NCI-H187 (cell line): ENCODE data around the gene MAPKAPK3.

Experiments
- DNase-seq, 2 experiments: peaks; one replicate each; lab custom pipeline; 2025; lab: John Stamatoyannopoulos, UW

Gene MAPKAPK3

GRCh38 chr3:50609071-50609762 lies 7.7 kb upstream of the MAPKAPK3 start:
- DNase-seq = no peak

DNA sequence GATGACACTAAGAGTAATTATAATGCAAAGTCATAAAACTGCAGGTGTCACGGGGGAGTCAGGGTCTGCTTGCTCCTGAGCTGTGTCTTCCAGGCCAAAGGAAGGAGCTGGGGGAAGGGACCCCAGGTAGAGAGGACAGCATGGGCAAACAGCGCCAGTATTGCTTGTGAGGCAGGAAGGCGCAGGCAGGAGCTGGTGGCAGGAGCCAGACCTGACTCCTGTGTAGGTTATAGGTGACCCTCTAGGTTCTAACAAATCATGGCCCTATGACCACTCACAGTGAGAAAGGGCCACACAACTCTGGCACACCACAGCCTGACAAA lies 7.2 kb upstream of the MAPKAPK3 start:
- no peak for DNase-seq

- DNase-seq = no peak
Measured at GRCh38 chr3:50610181-50610971, 6.6 kb upstream of the MAPKAPK3 start.

GRCh38 chr3:50610992-50611463 lies 5.9 kb upstream of the MAPKAPK3 start:
- DNase-seq = no peak

- peak; percentile 56 to 63 for DNase-seq
Measured at GRCh38 chr3:50611464-50612233, 5.3 kb upstream of the MAPKAPK3 start, which contains the start of gene CISH. CISH (minus strand) TSS chr3:50611774; CDS start chr3:50611650, 124 bp downstream.

GRCh38 chr3:50612234-50612882 lies 4.6 kb upstream of the MAPKAPK3 start:
- no peak for DNase-seq

DNA sequence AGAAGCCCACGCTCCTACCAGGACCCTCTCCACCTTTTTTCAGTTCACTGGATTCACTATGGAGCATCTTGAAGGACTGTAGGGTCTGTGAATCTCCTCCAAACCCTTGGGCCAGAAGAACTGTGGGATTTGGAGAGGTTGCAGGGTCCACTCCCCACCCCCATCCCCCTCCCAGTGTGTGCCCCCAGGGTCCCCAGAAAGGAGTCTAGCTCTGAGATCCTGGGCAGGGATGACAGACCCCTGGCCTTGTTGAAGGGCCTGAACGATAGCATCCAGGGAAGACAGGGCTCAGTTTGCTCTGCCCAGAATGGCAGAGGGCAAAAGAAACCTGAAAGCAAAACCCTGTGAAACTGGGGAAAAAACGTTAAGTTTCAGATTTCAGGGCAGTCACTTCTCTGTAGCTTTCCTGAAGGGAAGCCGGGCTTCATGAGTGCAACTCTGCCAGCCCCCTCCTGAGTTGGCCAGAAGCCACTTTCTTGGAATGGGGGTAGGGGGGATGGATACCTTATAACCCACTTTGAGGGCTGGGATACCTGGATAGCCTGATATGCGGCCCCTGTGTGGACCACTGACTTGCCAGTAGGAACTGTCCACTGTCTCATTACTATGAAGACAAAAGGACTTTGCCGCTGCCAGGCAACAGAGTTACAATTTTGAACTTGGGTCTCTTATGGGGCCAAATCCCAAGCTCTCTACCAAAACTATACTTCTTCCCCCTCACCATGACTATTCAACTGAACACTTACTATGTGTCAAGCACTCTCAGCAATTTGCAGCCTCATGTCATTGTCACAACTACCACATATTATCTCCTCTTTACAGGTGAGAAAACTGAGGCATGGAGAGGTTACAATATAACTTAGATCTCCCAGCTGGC lies 3.7 kb upstream of the MAPKAPK3 start:
- DNase-seq = no peak

DNA sequence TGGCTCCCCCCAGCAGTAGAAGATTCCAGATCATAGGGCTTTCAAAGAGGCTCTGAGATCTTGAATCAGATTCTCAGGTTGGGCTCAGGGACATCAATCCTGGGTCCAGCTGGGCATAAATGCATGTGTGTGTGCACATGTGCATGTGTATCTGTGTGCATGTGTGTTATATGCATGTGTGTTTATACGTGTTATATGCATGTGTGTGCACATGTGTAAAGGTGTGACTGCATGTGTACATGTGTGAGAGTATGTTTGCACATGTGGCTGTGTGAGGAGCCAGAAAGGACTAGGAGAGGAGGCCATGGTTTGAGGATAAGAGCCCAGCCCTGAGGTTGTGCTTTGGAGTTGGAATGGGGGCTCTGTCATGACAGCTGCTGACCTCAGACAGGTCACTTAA lies 1.8 kb upstream of the MAPKAPK3 start:
- DNase-seq = no peak

DNA sequence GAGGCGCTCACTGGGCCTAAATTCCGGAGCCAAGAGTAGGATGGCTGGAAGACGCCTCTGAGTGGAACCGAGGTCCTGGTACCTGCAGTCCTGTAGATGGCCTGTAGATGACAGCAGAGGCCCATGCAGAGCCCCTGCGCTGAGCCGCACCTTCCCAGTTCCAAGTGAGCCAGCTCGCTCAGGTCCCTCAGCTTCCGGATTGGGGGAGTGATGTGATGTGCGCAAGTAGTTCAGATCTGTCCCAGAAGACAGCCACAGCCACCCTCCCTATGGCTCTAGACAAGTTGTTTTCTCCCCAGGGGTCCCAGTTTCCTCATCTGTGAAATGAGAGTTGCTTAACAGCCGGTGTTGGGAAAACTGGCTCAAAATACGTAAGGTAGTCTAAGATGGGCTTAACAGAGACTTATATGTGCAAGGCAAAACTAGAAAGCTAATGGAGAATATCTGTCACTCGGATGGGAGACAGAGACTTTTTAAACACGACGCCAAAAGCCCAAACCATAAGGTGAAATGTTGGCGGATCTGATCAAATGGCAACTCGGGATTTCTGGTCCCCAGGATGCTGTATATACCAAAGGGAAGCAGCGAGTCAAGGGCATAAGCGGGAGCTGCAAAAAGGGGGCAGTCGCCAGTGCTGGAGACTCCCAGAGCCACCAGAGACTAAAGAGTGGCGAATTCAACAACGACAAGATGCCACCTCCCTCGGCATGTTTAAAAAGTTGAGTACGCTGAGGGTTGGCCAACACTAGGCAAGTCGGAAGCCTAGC lies 765 bp upstream of the MAPKAPK3 start:
- peak; percentile 31 to 51 for DNase-seq

DNA sequence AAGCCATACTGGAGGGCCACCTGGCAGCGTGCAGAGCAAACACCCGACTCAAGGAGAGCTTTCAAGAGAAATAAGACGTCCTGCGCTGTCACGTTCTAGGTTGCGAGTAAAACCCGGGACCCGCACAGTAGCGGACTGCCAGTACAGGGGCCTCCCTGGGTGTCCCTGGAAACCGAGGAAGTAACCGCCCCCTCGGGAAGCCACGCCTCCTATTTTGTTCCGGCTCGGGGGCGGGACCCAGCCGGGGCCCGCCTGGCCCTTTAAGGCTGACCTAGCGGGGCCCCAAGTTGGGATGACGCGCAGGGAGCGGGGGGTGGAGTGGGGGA lies 218 bp upstream of the MAPKAPK3 start:
- DNase-seq = peak; percentile 27 to 53

GRCh38 chr3:50617911-50618481 lies 1.0 kb downstream of the MAPKAPK3 start:
- DNase-seq = no peak

DNA sequence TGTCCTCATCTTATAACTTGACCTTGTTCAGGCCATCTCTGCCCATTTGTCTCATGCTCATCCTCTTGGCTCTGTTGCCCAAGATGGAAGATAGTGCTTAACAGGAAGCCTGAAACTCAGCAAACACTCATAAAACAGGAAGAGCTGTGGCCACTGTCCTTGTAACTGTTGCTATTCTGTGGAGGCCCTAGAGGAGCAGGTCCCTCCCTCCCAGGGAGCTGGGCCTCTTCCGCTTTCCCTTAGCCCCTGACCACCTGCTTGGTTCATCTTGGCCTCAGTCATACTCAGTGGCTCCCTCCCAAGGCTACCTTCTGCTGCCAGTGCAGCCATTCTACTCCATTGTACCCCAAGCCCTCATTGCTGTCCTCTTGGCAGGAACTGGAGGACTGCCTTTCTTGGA lies 3.5 kb downstream of the MAPKAPK3 start:
- DNase-seq = no peak

- DNase-seq = no peak
Measured at GRCh38 chr3:50620820-50621219, 3.9 kb downstream of the MAPKAPK3 start.

- DNase-seq = no peak
Measured at GRCh38 chr3:50622881-50623280, 5.9 kb downstream of the MAPKAPK3 start.

DNA sequence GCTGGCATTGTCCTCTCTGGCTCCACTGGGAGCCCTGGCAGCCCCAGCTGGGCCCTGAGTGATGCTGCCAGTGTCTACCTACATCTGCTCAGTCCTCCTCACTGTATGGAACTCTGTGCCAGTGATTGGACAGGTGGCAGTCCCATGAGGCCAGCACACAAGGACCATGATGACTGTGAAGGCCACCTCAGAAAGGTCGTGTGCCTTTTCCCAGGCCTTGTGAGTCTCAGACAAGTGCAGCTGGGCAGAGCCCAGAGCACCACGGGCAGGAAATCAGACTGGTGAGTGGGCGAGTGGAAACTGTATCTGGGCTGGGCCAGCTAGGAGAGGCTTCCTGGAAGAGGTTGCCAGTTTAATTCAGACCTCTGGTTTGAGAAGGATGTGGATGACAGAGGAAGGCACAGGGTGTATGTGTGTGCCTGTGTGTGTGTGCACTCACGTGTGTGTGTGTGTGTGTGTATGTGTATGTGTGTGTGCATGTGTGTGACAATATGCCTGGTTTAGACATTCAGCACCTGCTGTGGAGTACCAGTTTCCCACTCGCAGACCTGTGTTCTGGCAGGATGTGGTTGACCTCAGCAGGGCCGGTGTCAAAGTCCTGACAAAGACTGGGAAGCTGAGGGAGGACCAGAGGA lies 7.0 kb downstream of the MAPKAPK3 start:
- DNase-seq = no peak

GRCh38 chr3:50624634-50625033 lies 7.7 kb downstream of the MAPKAPK3 start:
- no peak for DNase-seq

DNA sequence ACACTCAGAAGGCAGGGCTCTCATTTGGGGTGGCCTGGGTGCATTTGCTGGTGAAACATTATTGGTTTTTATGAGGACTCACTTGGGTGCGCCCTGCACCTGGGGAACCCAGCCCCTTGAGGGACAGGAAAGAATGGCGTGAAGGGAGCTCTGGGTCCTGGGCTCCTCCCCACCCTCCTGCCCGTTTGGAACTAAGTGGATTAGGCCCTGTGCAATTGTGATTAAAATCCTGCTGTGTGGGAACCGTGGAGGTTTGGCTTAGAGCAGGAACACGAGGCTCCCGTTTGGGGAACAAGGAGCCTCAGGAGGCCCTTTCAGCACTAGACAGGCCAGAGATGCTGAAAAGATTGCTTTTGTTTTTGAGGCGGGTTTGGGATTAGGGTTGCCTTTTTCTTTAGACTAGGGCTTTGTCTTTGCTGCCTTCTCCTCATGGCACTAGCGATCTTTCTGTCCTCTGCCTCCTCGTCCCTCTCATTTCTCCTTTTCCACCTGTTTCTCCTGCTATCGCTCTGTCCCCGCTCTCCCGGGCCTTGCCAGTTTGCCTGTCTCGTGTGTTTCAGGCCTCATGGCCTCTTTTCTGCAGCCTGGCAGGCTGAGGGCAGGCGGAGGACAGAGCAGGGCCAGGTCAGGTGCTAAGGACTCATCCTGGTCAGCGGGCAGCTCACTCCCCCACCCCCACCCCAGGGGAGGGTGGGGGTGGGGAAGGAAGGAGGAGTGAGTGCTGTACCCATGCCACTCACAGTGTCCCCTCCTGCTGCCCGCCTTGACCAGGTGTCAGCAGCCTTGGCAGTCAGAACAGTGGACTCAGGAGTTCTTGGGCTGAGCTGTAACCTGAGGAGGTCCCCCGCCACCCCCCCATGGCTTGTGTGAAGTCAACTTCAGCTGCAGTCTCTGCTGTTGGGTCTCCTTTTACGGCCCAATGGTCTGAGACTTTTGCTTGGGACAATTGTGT lies 8.6 kb downstream of the MAPKAPK3 start:
- no peak for DNase-seq

DNA sequence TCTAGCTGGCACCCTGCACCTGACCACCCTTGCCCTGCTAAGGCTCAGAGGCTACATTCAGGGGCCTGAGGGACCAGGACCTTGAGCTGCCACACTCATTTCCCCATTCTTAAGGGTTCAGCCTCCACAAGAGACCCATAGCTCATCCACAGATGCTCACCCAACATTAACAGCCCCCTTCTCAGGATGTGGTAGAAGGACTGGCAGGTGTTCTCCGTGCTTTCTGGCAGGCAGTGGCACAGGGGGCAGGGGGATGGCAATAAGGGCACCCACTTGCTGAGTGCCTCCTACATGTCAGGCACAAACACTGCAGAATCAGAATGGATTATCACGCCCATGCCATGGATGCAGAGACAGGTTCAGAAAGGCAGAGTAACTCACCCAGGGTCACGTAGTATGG lies 9.4 kb downstream of the MAPKAPK3 start:
- DNase-seq = no peak
